H1 (cell line): ENCODE measurements around the gene GALT. TPM values are rescaled to one million over a fixed set of nuclear protein-coding genes. Genes with fewer than 3 reads are reported as not detected.

Experiments
- CTCF ChIA-PET: fragments of 300-600 bp; sonication (Branson Sonifier 250); formaldehyde crosslinking; loops from one replicate; lab custom pipeline; 2021; ENCODE audit not compliant: partially characterized antibody; lab: Charles Lee
- POLR2A ChIA-PET: fragments of 300-600 bp; sonication (Branson Sonifier 250); formaldehyde crosslinking; loops from one replicate; lab custom pipeline; 2021; ENCODE audit warnings: inconsistent platforms; ENCODE audit not compliant: partially characterized antibody; lab: Charles Lee
- DNase-seq, 2 experiments: peaks; one replicate each; pipeline versions ENCODE4 v3.0.0 to v3.0.0-alpha.2; 2010 to 2022; ENCODE audit warnings: low spot score in 2 of 2, low read depth in 1 of 2, mixed read lengths in 1 of 2
- FAIRE-seq: peaks from 2 replicates; lab custom pipeline; 2011; peaks lifted over from hg19 to GRCh38; lab: Jason Lieb, UNC
- H2AFZ ChIP-seq: 2 replicates; pipeline ENCODE4 v1.8.1; 2012; ENCODE audit warnings: low read length, inconsistent platforms
- H2AK5ac ChIP-seq: 2 replicates; pipeline ENCODE4 v1.6.1; 2013; ENCODE audit warnings: low read depth, low read length
- H2BK120ac ChIP-seq: replicated peaks from 2 replicates; pipeline ENCODE3; 2013; ENCODE audit warnings: low read depth, low read length, inconsistent platforms
- H2BK12ac ChIP-seq: 2 replicates; pipeline ENCODE4 v1.6.1; 2013; ENCODE audit warnings: low read depth, low read length
- H2BK15ac ChIP-seq: 2 replicates; pipeline ENCODE4 v1.6.1; 2013; ENCODE audit warnings: low read length
- H2BK20ac ChIP-seq: 2 replicates; pipeline ENCODE4 v1.6.1; 2013; ENCODE audit warnings: low read length
- H2BK5ac ChIP-seq: 2 replicates; pipeline ENCODE4 v1.6.1; 2013; ENCODE audit warnings: low read depth, low read length
- H3K14ac ChIP-seq: 2 replicates; pipeline ENCODE4 v1.6.1; 2013; ENCODE audit warnings: inconsistent platforms; ENCODE audit not compliant: insufficient read length
- H3K18ac ChIP-seq: 2 replicates; pipeline ENCODE4 v1.6.1; 2013; ENCODE audit warnings: low read length; ENCODE audit errors: extremely low read depth
- H3K23ac ChIP-seq: 2 replicates; pipeline ENCODE4 v1.6.1; 2013; ENCODE audit warnings: inconsistent platforms; ENCODE audit not compliant: insufficient read length
- H3K23me2 ChIP-seq: 2 replicates; pipeline ENCODE4 v1.6.1; 2013; ENCODE audit warnings: low read depth, low read length
- H3K27ac ChIP-seq: 2 replicates; pipeline ENCODE4 v1.6.1; 2011; ENCODE audit warnings: low read depth, low read length, inconsistent platforms
- H3K27me3 ChIP-seq, 4 experiments: replicated peaks in 1 of 4; 1 replicate in 1 of 4; 2 replicates in 3 of 4; pipeline versions ENCODE4 v1.6.1 to v1.8.1; 2011 to 2013; ENCODE audit warnings: low read length in 3 of 4, mild to moderate bottlenecking in 3 of 4, inconsistent platforms in 2 of 4, mixed read lengths in 2 of 4, moderate library complexity in 1 of 4; ENCODE audit not compliant: control insufficient read depth in 3 of 4, insufficient read depth in 3 of 4; ENCODE audit errors: extremely low read depth in 1 of 4
- H3K36me3 ChIP-seq, 4 experiments: 2 replicates each; pipeline versions ENCODE4 v1.6.1 to v1.8.1; 2011 to 2013; ENCODE audit warnings: mild to moderate bottlenecking in 4 of 4, low read length in 3 of 4, moderate library complexity in 2 of 4, control low read depth in 1 of 4, inconsistent platforms in 1 of 4; ENCODE audit not compliant: insufficient read depth in 4 of 4, control insufficient read depth in 2 of 4
- H3K4ac ChIP-seq: replicated peaks from 2 replicates; pipeline ENCODE3; 2013; ENCODE audit warnings: low read length, low read depth, mixed read lengths, inconsistent platforms; ENCODE audit not compliant: insufficient read length
- H3K4me1 ChIP-seq, 4 experiments: replicated peaks in 1 of 4; 1 replicate in 1 of 4; 2 replicates in 3 of 4; pipeline versions ENCODE4 v1.6.1 to v1.8.1; 2011 to 2013; ENCODE audit warnings: low read length in 3 of 4, inconsistent platforms in 2 of 4, mixed read lengths in 1 of 4; ENCODE audit not compliant: insufficient read depth in 4 of 4, control insufficient read depth in 3 of 4
- H3K4me2 ChIP-seq, 2 experiments: 2 replicates each; pipeline versions ENCODE4 v1.6.1 to v1.8.1; 2011 to 2013; ENCODE audit warnings: low read depth in 2 of 2, low read length in 2 of 2, control low read depth in 1 of 2, inconsistent platforms in 1 of 2, mild to moderate bottlenecking in 1 of 2; ENCODE audit not compliant: insufficient read depth in 1 of 2
- H3K4me3 ChIP-seq, 4 experiments: fragments of 200-600, 300-600 bp in 1 of 4; sonication (generic), shearing (Covaris generic), sonication (Bioruptor Twin) in 1 of 4; 2 replicates each; pipeline versions ENCODE4 v1.5.1 to v1.8.1; 2011 to 2016; ENCODE audit warnings: low read length in 4 of 4, low read depth in 3 of 4, control low read depth in 2 of 4, inconsistent platforms in 2 of 4, mild to moderate bottlenecking in 2 of 4, mixed read lengths in 1 of 4, moderate library complexity in 1 of 4; ENCODE audit not compliant: insufficient read depth in 2 of 4; ENCODE audit errors: extremely low read depth in 1 of 4
- H3K56ac ChIP-seq: replicated peaks from 2 replicates; pipeline ENCODE3; 2013; ENCODE audit warnings: low read depth, mild to moderate bottlenecking, mixed read lengths, low read length, inconsistent platforms; ENCODE audit not compliant: insufficient read length
- H3K79me1 ChIP-seq: 2 replicates; pipeline ENCODE4 v1.6.1; 2013; ENCODE audit warnings: low read depth, low read length, control low read depth
- H3K79me2 ChIP-seq, 2 experiments: 2 replicates each; pipeline versions ENCODE4 v1.6.1 to v1.8.1; 2012 to 2013; ENCODE audit warnings: low read length in 2 of 2, mild to moderate bottlenecking in 2 of 2, inconsistent platforms in 1 of 2; ENCODE audit not compliant: insufficient read depth in 2 of 2, control insufficient read depth in 1 of 2
- H3K9ac ChIP-seq, 4 experiments: replicated peaks in 1 of 4; 1 replicate in 1 of 4; 2 replicates in 3 of 4; pipeline versions ENCODE4 v1.6.1 to v1.8.1; 2011 to 2013; ENCODE audit warnings: low read depth in 3 of 4, low read length in 3 of 4, control low read depth in 2 of 4, mild to moderate bottlenecking in 2 of 4, moderate library complexity in 2 of 4, inconsistent platforms in 1 of 4; ENCODE audit errors: extremely low read depth in 1 of 4
- H3K9me3 ChIP-seq, 2 experiments: 2 replicates each; pipeline versions ENCODE4 v1.6.1 to v1.8.1; 2012 to 2013; ENCODE audit warnings: mild to moderate bottlenecking in 2 of 2, moderate library complexity in 2 of 2, control low read depth in 1 of 2, inconsistent platforms in 1 of 2, low read depth in 1 of 2, low read length in 1 of 2, mixed read lengths in 1 of 2; ENCODE audit not compliant: insufficient read depth in 2 of 2
- H4K20me1 ChIP-seq, 2 experiments: replicated peaks in 1 of 2; 2 replicates each; pipeline versions ENCODE3 to v1.8.1; 2011 to 2013; ENCODE audit warnings: inconsistent platforms in 2 of 2, low read length in 2 of 2, mild to moderate bottlenecking in 1 of 2; ENCODE audit not compliant: insufficient read depth in 2 of 2, control insufficient read depth in 1 of 2
- H4K5ac ChIP-seq: 2 replicates; pipeline ENCODE4 v1.6.1; 2013; ENCODE audit warnings: low read length, low read depth, mixed read lengths, inconsistent platforms; ENCODE audit not compliant: insufficient read length
- H4K8ac ChIP-seq: 2 replicates; pipeline ENCODE4 v1.8.0; 2013; ENCODE audit warnings: mild to moderate bottlenecking, moderate library complexity, low read length, inconsistent platforms; ENCODE audit not compliant: insufficient read depth; ENCODE audit errors: extremely low read depth
- H4K91ac ChIP-seq: replicated peaks from 2 replicates; pipeline ENCODE3; 2013; ENCODE audit warnings: low read length, mixed read lengths, inconsistent platforms; ENCODE audit not compliant: insufficient read length
- CEBPB ChIP-seq: IDR thresholded peaks from 2 replicates; pipeline ENCODE4 v1.6.1; 2012; ENCODE audit warnings: low read depth, low read length
- WGBS, 2 experiments: shearing (Covaris generic) in 1 of 2; methylation state at CpG; one replicate each; pipeline versions ENCODE4 v1.1.6 to v1.1.7; 2013 to 2015; ENCODE audit warnings: low lambda C conversion rate in 2 of 2, mixed read lengths in 2 of 2, inconsistent platforms in 1 of 2, low coverage in 1 of 2, missing lambda C conversion rate in 1 of 2; ENCODE audit not compliant: insufficient replicate concordance in 2 of 2, insufficient coverage in 1 of 2, insufficient read length in 1 of 2; ENCODE audit errors: extremely low coverage in 1 of 2, missing lambda C conversion rate in 1 of 2; 5-methylcytosine and 5-hydroxymethylcytosine counted together
- polyA plus RNA-seq, 7 experiments: library from polyadenylated mRNA; depleted of rRNA in 3 of 7; stranded (reverse) in 5 of 7; unstranded in 2 of 7; fragments of >200 nt in 5 of 7; fragments of 200-250 nt in 2 of 7; gene quantifications; 1 replicate in 5 of 7; 2 replicates in 1 of 7; 4 replicates in 1 of 7; pipeline versions ENCODE4 v1.2.1 to v1.2.3, GENCODE V29; 2011 to 2013; ENCODE audit warnings: missing spikeins in 2 of 7, mixed read lengths in 2 of 7
- total RNA-seq: library from RNA; stranded (reverse); fragmentation: NEBNext Ultra II Directional; extraction: Animal tissue kit (Norgen Biotek cat#: 25700); gene quantifications from 2 replicates; pipeline ENCODE4 v1.2.1, GENCODE V29; 2021

The GALT gene
- total and polyA plus RNA-seq, 2 of the 8 experiments (the other 6 are each of a cell fraction or from before 2014, with no cell fraction given) = 21.9 to 50.6 TPM

- H3K23ac ChIP-seq = no peak overlapping the region
- no peak overlapping the region for H4K8ac ChIP-seq
- WGBS, 2 experiments = 8% methylated on average over 15 of the region's 15 CpGs; no CpG with 5 or more reads in 1 of the 2 experiments
- no peak overlapping the region for H3K4ac ChIP-seq
- ChIA-PET POLR2A (interaction anchor here (0.7 to 3.4 kb wide), 9 partner anchors 9 to 48 kb away, joined by 3 to 17 read pairs (median 3); partner anchors contain the start of genes ARID3C and SIGMAR1), CTCF (interaction anchor here (0.7 to 16.9 kb wide), 25 partner anchors 9 to 209 kb away, joined by 3 to 401 read pairs (median 5); partner anchors contain the start of genes ARID3C, GALT and SIGMAR1)
- H2BK20ac ChIP-seq = no peak overlapping the region
- peak overlapping the region; percentile 74 to 87 (median 82) for H3K4me3 ChIP-seq
- DNase-seq (peak in 1 of 2 experiments; percentile 90), FAIRE-seq (no peak)
- no peak overlapping the region for H2BK12ac ChIP-seq
- H2BK15ac ChIP-seq = no peak overlapping the region; the same call in 1 of the 2 replicates
- peak overlapping the region; percentile 83; the same call in 1 of the 2 replicates for H3K18ac ChIP-seq
- no peak overlapping the region for H2AFZ ChIP-seq
- no peaks in the 10 kb centered on the region for H4K20me1 ChIP-seq
- no peaks in the 10 kb centered on the region for H3K9me3 ChIP-seq
- H3K79me2 ChIP-seq = no peaks in the 10 kb centered on the region
- peaks cover 10% of the 10 kb centered on the region; the same call in 1 of the 2 replicates for H3K23me2 ChIP-seq
- H3K4me1 ChIP-seq = peaks cover 0 to 11% (median 6%) of the 10 kb centered on the region in 4 experiments; a peak in 6 of 7 replicates
- no peaks in the 10 kb centered on the region for H3K79me1 ChIP-seq
- no peak overlapping the region for H2BK120ac ChIP-seq
- H3K56ac ChIP-seq = no peak overlapping the region
- no peak overlapping the region for H3K14ac ChIP-seq
- H3K9ac ChIP-seq = no peak overlapping the region; a peak in 2 of 7 replicates
- no peak overlapping the region for H2AK5ac ChIP-seq
- peaks cover 0 to 3% (median 2%) of the 10 kb centered on the region in 4 experiments; a peak in 2 of 7 replicates for H3K27me3 ChIP-seq
- H3K4me2 ChIP-seq = peak overlapping the region; percentile 81 to 94
- no peaks in the 10 kb centered on the region; a peak in 1 of 8 replicates for H3K36me3 ChIP-seq
- H4K91ac ChIP-seq = no peak overlapping the region
- H3K27ac ChIP-seq = no peak overlapping the region
- H4K5ac ChIP-seq = no peak overlapping the region
- H2BK5ac ChIP-seq = no peak overlapping the region
- peak; percentile 17; the same call in 1 of the 2 replicates for TF ChIP-seq CEBPB
These were observed 33.6 kb upstream of the GALT start for GRCh38 chr9:34612788-34613390.
